CD4-positive, alpha-beta T cell treated with Interferon gamma for 1 hour (primary cell): Measurements from ENCODE around the gene TEAD1.
"Not testable (repeated sequence)": the region's sequence is repeated elsewhere in the genome, so short reads cannot be mapped to it uniquely, and the experiment has no call there.

Experiments used
- DNase-seq: peaks from one replicate; pipeline ENCODE4 v3.0.0-alpha.2; 2020

Gene TEAD1

GRCh38 chr11:12876340-12876739 is 202.1 kb downstream of the TEAD1 start:
- no peak for DNase-seq

- no peak for DNase-seq
Observed at GRCh38 chr11:12876988-12877387, 202.8 kb downstream of the TEAD1 start.

GRCh38 chr11:12877508-12877907 is 203.3 kb downstream of the TEAD1 start:
- not testable (repeated sequence) for DNase-seq

GRCh38 chr11:12880327-12880726 is 206.1 kb downstream of the TEAD1 start:
- DNase-seq = no peak

GRCh38 chr11:12882670-12883069 is 208.4 kb downstream of the TEAD1 start:
- DNase-seq = no peak

GRCh38 chr11:12884751-12885318 is 210.6 kb downstream of the TEAD1 start:
- DNase-seq = no peak

GRCh38 chr11:12885717-12886239 is 211.6 kb downstream of the TEAD1 start:
- DNase-seq = no peak

- DNase-seq = no peak
Observed at GRCh38 chr11:12886508-12886907, 212.3 kb downstream of the TEAD1 start.

GRCh38 chr11:12888525-12889158 is 214.4 kb downstream of the TEAD1 start:
- DNase-seq = no peak

GRCh38 chr11:12889243-12889642 is 215.0 kb downstream of the TEAD1 start:
- no peak for DNase-seq

- no peak for DNase-seq
Observed at GRCh38 chr11:12890476-12890875, 216.3 kb downstream of the TEAD1 start.

- no peak for DNase-seq
Observed at GRCh38 chr11:12893787-12894672, 219.8 kb downstream of the TEAD1 start.

- DNase-seq = no peak
Observed at GRCh38 chr11:12897390-12897789, 223.2 kb downstream of the TEAD1 start.

- DNase-seq = no peak
Observed at GRCh38 chr11:12897867-12898266, 223.6 kb downstream of the TEAD1 start.

- DNase-seq = no peak
Observed at GRCh38 chr11:12900496-12900895, 226.3 kb downstream of the TEAD1 start.

- no peak for DNase-seq
Observed at GRCh38 chr11:12901272-12901671, 227.1 kb downstream of the TEAD1 start.

- DNase-seq = no peak
Observed at GRCh38 chr11:12901874-12902481, 227.8 kb downstream of the TEAD1 start.

GRCh38 chr11:12902791-12903486 is 228.7 kb downstream of the TEAD1 start:
- no peak for DNase-seq

GRCh38 chr11:12905435-12905834 is 231.2 kb downstream of the TEAD1 start:
- DNase-seq = no peak

GRCh38 chr11:12906501-12906900 is 232.3 kb downstream of the TEAD1 start:
- DNase-seq = no peak

- no peak for DNase-seq
Observed at GRCh38 chr11:12909879-12910278, 235.7 kb downstream of the TEAD1 start.

- DNase-seq = no peak
Observed at GRCh38 chr11:12914400-12914912, 240.2 kb downstream of the TEAD1 start.
